ENCODE results near the gene CAPN12. TPM values are rescaled to one million over a fixed set of nuclear protein-coding genes. Genes with fewer than 3 reads are reported as not detected.

Gene CAPN12, protein sequence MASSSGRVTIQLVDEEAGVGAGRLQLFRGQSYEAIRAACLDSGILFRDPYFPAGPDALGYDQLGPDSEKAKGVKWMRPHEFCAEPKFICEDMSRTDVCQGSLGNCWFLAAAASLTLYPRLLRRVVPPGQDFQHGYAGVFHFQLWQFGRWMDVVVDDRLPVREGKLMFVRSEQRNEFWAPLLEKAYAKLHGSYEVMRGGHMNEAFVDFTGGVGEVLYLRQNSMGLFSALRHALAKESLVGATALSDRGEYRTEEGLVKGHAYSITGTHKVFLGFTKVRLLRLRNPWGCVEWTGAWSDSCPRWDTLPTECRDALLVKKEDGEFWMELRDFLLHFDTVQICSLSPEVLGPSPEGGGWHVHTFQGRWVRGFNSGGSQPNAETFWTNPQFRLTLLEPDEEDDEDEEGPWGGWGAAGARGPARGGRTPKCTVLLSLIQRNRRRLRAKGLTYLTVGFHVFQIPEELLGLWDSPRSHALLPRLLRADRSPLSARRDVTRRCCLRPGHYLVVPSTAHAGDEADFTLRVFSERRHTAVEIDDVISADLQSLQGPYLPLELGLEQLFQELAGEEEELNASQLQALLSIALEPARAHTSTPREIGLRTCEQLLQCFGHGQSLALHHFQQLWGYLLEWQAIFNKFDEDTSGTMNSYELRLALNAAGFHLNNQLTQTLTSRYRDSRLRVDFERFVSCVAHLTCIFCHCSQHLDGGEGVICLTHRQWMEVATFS
- total RNA-seq (ENCODE audit: low replicate concordance): 0.08 TPM in 1 of 2 replicates, not detected in the other

DNA sequence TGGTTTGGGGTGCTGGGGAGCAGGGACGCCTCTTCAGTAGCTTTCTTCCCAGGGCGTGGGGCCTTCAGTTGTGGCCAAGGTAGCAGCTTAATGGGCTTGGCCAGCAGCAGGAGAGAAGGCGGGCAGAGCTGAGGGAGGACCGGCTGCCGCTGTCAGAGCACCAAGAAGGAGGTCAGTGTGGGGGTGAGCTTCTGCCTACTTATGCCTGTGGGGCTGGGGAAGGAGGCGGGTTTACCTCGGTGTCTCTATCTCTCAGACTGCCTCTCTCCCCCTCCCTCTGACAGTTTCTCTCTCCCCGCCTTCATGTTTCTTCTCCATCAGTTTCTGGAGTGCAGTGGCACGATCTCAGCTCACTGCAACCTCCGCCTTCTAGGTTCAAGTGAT is at the start of gene CAPN12:
CAPN12 (minus strand) TSS at position 177 of the 384 bp plus-strand sequence. CDS start 309 bp downstream, outside the sequence.

DNA sequence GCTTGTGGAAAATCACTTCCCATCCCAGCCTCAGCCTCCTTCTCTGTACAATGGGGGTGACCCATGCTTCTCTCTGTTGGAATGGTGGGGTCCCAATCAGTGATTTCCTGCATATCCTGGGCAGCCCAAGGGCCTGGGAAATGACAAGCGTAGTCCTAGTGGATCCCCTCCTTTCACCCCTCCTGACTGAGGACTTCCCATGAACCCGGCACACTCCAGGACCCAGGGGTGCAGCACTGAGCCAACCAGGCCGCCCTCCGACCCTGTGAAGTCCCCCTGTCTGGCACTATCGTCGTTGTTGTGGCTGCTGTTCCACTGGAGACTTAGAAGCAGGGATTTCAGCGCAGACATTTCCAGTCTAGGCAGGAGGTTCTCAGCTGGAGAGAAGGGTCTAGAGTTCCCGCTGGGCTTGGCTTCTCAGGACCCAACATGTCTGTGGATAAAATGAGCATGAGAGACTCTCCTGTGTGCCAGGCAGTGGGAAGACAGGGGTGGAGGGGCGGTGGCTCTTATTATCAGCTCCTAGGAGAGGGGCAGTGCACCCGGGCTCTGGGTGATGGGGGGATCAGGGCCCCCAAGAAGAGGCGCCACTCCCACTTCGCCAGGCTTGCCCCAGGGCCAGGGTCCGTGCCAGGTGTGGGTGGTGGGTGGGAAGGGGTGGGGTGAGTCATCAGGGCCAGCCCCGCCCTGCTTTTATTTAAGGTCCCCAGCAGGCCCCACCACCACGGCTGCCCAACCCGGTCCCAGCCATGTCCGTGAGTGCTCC is 44.4 kb upstream of the CAPN12 start, which contains the start of gene LGALS7B:
LGALS7B (plus strand) TSS at position 723 of the 766 bp plus-strand sequence; CDS start at position 750, 27 bp downstream.

DNA sequence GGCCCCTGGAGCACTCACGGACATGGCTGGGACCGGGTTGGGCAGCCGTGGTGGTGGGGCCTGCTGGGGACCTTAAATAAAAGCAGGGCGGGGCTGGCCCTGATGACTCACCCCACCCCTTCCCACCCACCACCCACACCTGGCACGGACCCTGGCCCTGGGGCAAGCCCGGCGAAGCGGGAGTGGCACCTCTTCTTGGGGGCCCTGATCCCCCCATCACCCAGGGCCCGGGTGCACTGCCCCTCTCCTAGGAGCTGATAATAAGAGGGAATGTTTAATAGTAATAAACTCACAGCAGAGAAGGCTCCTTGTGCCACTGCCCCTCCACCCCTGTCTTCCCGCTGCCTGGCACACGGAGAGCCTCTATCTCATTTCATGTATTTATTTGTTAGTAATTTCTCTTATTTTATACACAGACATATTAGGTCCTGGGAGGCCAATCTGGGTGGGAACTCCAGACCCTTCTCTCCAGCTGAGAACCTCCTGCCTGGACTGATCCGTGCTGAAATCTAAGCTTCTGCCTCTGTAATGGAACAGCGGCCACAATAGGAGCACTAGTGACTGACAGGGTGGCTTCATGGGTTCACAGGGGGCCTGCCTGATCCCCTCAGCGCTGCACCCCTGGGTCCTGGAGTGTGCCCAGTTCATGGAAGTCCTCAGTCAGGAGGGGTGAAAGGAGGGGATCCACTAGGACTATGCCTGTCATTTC is 29.3 kb upstream of the CAPN12 start, which contains the start of gene LGALS7:
LGALS7 (minus strand) TSS at position 49 of the 709 bp plus-strand sequence; CDS start at position 24, 25 bp downstream.

Other genes with a start within 250 kb of the CAPN12 start
- 0.08 TPM in 1 of 2 replicates, not detected in the other for gene MAP4K1, start 126.5 kb downstream of the CAPN12 start, total RNA-seq (ENCODE audit: low replicate concordance)
- gene EIF3K, start 125.3 kb downstream of the CAPN12 start, total RNA-seq (ENCODE audit: low replicate concordance): 371 and 380 TPM in 2 replicates
- 123 and 323 TPM in 2 replicates for gene ACTN4, start 96.8 kb downstream of the CAPN12 start, total RNA-seq (ENCODE audit: low replicate concordance)
- not detected in 2 replicates for gene LGALS7, start 29.0 kb upstream of the CAPN12 start, total RNA-seq (ENCODE audit: low replicate concordance)
- not detected in 2 replicates for gene LGALS7B, start 44.7 kb upstream of the CAPN12 start, total RNA-seq (ENCODE audit: low replicate concordance)
- not detected in 2 replicates for gene LGALS4, start 68.5 kb upstream of the CAPN12 start, total RNA-seq (ENCODE audit: low replicate concordance)
- 21.9 and 28.3 TPM in 2 replicates for gene ECH1, start 87.3 kb upstream of the CAPN12 start, total RNA-seq (ENCODE audit: low replicate concordance)
- 123 and 220 TPM in 2 replicates for gene HNRNPL, start 105.5 kb upstream of the CAPN12 start, total RNA-seq (ENCODE audit: low replicate concordance)
- gene RINL, start 133.8 kb upstream of the CAPN12 start, total RNA-seq (ENCODE audit: low replicate concordance): 1.5 and 1.9 TPM in 2 replicates
- 51.7 and 63.7 TPM in 2 replicates for gene SIRT2, start 155.1 kb upstream of the CAPN12 start, total RNA-seq (ENCODE audit: low replicate concordance)
- gene NFKBIB, start 155.5 kb upstream of the CAPN12 start, total RNA-seq (ENCODE audit: low replicate concordance): 5.1 and 13.4 TPM in 2 replicates
- gene CCER2, start 167.7 kb upstream of the CAPN12 start, total RNA-seq (ENCODE audit: low replicate concordance): 0.35 TPM in 1 of 2 replicates, not detected in the other
- gene SARS2, start 186.3 kb upstream of the CAPN12 start, total RNA-seq (ENCODE audit: low replicate concordance): 9.1 and 11.0 TPM in 2 replicates
- 20.0 and 42.7 TPM in 2 replicates for gene MRPS12, start 186.5 kb upstream of the CAPN12 start, total RNA-seq (ENCODE audit: low replicate concordance)
- 13.2 and 17.9 TPM in 2 replicates for gene FBXO17, start 231.3 kb upstream of the CAPN12 start, total RNA-seq (ENCODE audit: low replicate concordance)

All from smooth muscle cell of the coronary artery (primary cell).